Activated CD8-positive, alpha-beta memory T cell treated with anti-CD3 and anti-CD28 coated beads, Interleukin-2, amount 10 ng/mL, durations not matched to agents 7 days and 5 days (primary cell): ENCODE measurements around the gene DLGAP4. TPM values are rescaled to one million over a fixed set of nuclear protein-coding genes. Genes with fewer than 3 reads are reported as not detected.

Experiments used
- ATAC-seq: fragments of 150-1000 bp; cut with Tn5 transposase; one replicate; pipeline ENCODE4 v1.10.0; 2021; ENCODE audit warnings: moderate library complexity
- CTCF ChIA-PET: fragments of 350-600 bp; sonication (Branson Sonifier 250); formaldehyde crosslinking; loops from one replicate; lab custom pipeline; 2021; ENCODE audit warnings: antibody characterized with exemption; lab: Charles Lee
- DNase-seq: peaks from one replicate; pipeline ENCODE4 v3.0.0-alpha.2; 2020
- H3K27ac Mint-ChIP-seq: one replicate; pipeline ENCODE4 v1.8.0; 2021; ENCODE audit warnings: mild to moderate bottlenecking, mixed read lengths
- H3K27me3 Mint-ChIP-seq: one replicate; pipeline ENCODE4 v1.8.0; 2021; ENCODE audit warnings: mixed read lengths
- H3K36me3 Mint-ChIP-seq: one replicate; pipeline ENCODE4 v1.8.0; 2021; ENCODE audit warnings: mild to moderate bottlenecking, mixed read lengths
- H3K4me1 Mint-ChIP-seq: one replicate; pipeline ENCODE4 v1.8.0; 2021; ENCODE audit warnings: mixed read lengths
- H3K4me3 Mint-ChIP-seq: one replicate; pipeline ENCODE4 v1.8.0; 2021; ENCODE audit warnings: mild to moderate bottlenecking, moderate library complexity, mixed read lengths
- H3K9me3 Mint-ChIP-seq: one replicate; pipeline ENCODE4 v1.8.0; 2022; ENCODE audit warnings: low read depth, mixed read lengths
- total RNA-seq, 2 experiments: library from RNA; stranded (reverse); gene quantifications; one replicate each; pipeline ENCODE4 v1.2.3, GENCODE V29; 2021

Gene DLGAP4
- total RNA-seq, 2 experiments from 2014 or later: 18.8 to 19.6 TPM

- Mint-ChIP-seq H3K36me3 (no peaks in the 10 kb centered on the region), H3K27me3 (peaks cover 4% of the 10 kb centered on the region), H3K4me1 (no peaks in the 10 kb centered on the region), H3K4me3 (no peak overlapping the region), H3K27ac (no peak overlapping the region), H3K9me3 (no peaks in the 10 kb centered on the region)
- DNase-seq (no peak), ATAC-seq (no peak)
- CTCF ChIA-PET: no interaction called here
Measured at GRCh38 chr20:36353740-36354139, 47.6 kb downstream of the DLGAP4 start.

DNA sequence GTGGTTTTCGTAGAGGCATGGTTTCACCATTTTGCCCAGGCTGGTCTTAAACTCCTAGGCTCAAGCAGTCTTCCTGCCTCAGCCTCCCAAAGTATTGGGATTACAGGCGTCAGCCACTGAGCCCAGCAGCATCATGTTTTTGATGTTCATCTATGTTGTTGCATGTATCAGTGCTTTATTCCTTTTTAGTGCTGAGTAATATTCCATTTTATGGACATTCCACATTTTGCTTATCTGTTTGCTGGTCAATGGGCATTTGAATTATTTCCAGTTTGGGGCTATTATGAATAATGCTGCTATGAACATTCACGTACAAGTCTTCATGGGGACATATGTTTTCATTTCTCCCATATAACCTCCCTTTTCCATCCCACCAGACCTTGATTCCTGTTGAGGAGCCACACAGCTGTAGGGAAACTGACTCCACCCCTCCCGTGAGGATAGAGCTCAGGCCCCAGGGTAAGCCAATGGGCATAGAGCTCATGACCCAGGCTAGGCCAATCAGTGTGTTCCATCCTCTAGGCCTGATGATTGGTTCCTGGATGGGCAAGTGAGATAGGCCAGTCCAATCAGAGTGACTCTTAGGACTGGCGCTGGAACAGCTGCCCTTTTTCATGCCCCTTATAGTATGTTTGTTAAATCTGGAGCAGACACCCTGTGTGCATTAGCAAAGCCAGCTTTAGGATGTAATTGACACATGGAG is 49.5 kb downstream of the DLGAP4 start:
- Mint-ChIP-seq H3K4me3 (no peak overlapping the region), H3K36me3 (no peaks in the 10 kb centered on the region), H3K27ac (no peak overlapping the region), H3K9me3 (no peaks in the 10 kb centered on the region), H3K4me1 (no peaks in the 10 kb centered on the region), H3K27me3 (peaks cover 4% of the 10 kb centered on the region)
- CTCF ChIA-PET: no interaction called here
- ATAC-seq: no peak
- no peak for DNase-seq

GRCh38 chr20:36359668-36360406 is 53.7 kb downstream of the DLGAP4 start:
- no peaks in the 10 kb centered on the region for H3K9me3 Mint-ChIP-seq
- CTCF ChIA-PET: no interaction called here
- H3K27me3 Mint-ChIP-seq: peaks cover 2% of the 10 kb centered on the region
- no peak overlapping the region for H3K27ac Mint-ChIP-seq
- ATAC-seq (no peak), DNase-seq (no peak)
- H3K4me3 Mint-ChIP-seq: no peak overlapping the region
- H3K36me3 Mint-ChIP-seq: no peaks in the 10 kb centered on the region
- no peaks in the 10 kb centered on the region for H3K4me1 Mint-ChIP-seq

DNA sequence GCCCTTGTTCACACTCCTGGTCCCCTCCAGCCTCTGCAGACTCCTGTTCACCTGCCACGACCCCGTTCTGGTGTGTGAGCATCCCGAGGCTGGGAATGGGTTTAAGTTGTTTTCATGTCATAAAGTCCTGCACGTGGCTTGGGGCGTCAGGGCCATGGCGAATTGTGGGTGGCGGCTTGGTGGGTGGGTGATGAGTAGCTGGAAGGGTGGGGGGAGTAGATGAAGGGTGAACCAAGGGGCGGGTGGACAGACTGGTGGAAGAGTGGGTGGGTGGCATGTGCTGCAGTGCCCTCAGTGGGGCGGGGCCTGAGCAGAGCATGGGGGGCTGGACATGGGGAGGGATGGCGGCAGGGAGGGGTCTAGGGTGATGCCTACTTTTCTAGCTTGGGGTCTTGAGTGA is 54.3 kb downstream of the DLGAP4 start:
- Mint-ChIP-seq H3K9me3 (no peaks in the 10 kb centered on the region), H3K27ac (no peak overlapping the region), H3K36me3 (no peaks in the 10 kb centered on the region), H3K4me3 (no peak overlapping the region), H3K4me1 (no peaks in the 10 kb centered on the region), H3K27me3 (peaks cover 2% of the 10 kb centered on the region)
- ATAC-seq (no peak), DNase-seq (no peak)
- CTCF ChIA-PET: no interaction called here

GRCh38 chr20:36361406-36361805 is 55.3 kb downstream of the DLGAP4 start:
- no peaks in the 10 kb centered on the region for H3K4me1 Mint-ChIP-seq
- ATAC-seq: no peak
- H3K9me3 Mint-ChIP-seq: no peaks in the 10 kb centered on the region
- H3K27ac Mint-ChIP-seq: no peak overlapping the region
- H3K36me3 Mint-ChIP-seq: no peaks in the 10 kb centered on the region
- peaks cover 2% of the 10 kb centered on the region for H3K27me3 Mint-ChIP-seq
- CTCF ChIA-PET: no interaction called here
- no peak for DNase-seq
- no peak overlapping the region for H3K4me3 Mint-ChIP-seq

DNA sequence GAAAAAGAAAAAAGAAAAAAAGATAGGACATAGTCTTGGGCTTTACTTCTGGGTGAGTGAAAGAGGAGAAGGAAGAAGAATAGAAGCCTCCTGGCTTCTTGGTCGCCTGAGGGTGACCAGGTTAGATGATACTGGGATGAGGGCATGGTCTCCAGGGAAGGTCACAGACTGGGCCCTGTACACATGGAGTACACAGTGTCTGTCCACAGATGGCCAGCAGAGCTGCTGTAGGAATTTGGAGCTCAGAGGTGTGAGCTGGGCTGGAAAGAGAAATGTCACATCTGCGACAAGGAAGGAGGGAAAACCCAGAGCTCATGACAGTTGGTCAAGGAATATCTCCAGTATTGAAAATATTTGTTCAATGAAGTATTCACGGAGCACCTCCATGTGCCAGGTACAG is 56.1 kb downstream of the DLGAP4 start:
- no peak overlapping the region for H3K27ac Mint-ChIP-seq
- H3K36me3 Mint-ChIP-seq: no peaks in the 10 kb centered on the region
- CTCF ChIA-PET: no interaction called here
- H3K9me3 Mint-ChIP-seq: no peaks in the 10 kb centered on the region
- H3K4me3 Mint-ChIP-seq: no peak overlapping the region
- no peak for DNase-seq
- no peak for ATAC-seq
- H3K27me3 Mint-ChIP-seq: peaks cover 2% of the 10 kb centered on the region
- no peaks in the 10 kb centered on the region for H3K4me1 Mint-ChIP-seq

DNA sequence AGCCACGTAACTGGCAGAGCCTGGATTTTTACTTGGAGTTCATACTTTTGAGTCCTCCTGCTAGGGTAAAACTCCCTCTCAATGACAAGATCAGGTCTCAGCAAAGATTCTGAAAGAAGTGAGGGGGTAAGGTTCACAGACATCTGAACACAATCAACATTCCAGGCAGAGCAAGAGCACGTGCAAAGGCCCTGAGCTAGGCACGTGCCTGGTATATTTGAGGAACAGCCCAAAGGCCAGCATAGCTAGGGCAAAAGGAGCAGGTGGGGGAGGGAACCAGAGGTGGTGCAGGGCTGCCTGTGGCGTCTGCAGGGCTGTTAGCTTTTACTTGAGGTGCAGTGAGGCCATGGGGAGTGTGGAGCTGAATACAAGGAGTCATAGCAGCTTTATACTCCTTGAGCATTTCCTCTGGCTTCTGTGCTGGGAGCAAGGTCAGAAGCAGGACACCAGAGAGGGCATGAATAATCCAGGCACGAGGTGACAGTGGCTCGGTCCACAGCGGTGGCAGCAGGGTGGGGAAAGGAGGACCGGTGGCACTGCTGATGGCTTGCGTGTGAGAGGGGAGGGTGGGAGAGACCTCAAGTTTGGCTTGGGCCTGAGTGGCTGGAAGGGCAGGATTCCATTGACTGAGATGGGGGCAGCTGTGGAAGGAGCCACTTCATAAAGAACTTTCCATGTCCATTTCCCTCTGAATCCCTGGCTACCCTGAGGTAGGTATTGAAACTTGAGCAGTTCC is 57.0 kb downstream of the DLGAP4 start:
- H3K9me3 Mint-ChIP-seq: no peaks in the 10 kb centered on the region
- CTCF ChIA-PET: no interaction called here

GRCh38 chr20:36364506-36364905 is 58.4 kb downstream of the DLGAP4 start:
- Mint-ChIP-seq H3K27ac (no peak overlapping the region), H3K27me3 (peaks cover 2% of the 10 kb centered on the region), H3K36me3 (no peaks in the 10 kb centered on the region), H3K4me1 (no peaks in the 10 kb centered on the region), H3K4me3 (no peak overlapping the region), H3K9me3 (no peaks in the 10 kb centered on the region)
- no peak for ATAC-seq
- CTCF ChIA-PET: no interaction called here
- no peak for DNase-seq

More for the DNA sequence above, 57.0 kb downstream of the DLGAP4 start:
- no peak for ATAC-seq
- H3K36me3 Mint-ChIP-seq: no peaks in the 10 kb centered on the region
- no peak for DNase-seq
- H3K27ac Mint-ChIP-seq: no peak overlapping the region
- no peak overlapping the region for H3K4me3 Mint-ChIP-seq
- H3K27me3 Mint-ChIP-seq: peaks cover 2% of the 10 kb centered on the region
- no peaks in the 10 kb centered on the region for H3K4me1 Mint-ChIP-seq

DNA sequence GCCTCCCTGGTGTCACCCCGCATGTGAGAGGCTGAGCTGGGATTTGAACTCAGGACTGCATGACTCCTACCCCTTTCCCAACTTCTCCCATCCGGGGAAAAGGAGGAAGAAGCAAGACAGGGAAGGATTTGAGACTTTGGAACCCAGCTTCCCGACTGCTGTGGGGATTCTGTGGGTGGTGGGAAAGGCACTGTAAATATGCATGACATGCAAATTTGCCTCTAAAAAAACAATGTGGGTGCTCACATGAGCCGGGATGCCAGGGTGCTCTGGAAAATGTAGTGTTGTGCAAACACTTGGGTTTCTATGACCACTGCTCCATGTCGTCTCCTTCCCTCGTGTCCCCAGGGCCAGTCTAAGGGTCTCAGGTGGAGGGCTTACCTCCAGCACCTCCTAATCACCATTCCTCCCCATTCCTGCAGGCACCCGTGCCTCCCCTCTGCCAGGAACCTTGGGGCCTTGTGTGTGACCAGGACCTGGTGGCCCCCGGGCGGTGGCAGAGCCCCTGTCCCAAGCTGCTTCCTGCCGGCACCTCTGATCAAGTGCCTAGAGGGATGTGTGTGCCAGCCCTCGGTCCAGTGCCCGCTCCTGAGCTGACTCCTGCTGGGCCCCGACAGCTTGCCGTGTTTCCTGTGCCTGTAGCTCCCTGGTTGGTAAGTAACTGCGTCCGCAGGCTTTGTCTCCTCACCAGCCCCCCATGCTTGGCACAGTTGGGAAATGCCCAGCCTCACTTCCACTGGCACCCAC is 60.7 kb downstream of the DLGAP4 start:
- H3K27me3 Mint-ChIP-seq: peaks cover 3% of the 10 kb centered on the region

DNA sequence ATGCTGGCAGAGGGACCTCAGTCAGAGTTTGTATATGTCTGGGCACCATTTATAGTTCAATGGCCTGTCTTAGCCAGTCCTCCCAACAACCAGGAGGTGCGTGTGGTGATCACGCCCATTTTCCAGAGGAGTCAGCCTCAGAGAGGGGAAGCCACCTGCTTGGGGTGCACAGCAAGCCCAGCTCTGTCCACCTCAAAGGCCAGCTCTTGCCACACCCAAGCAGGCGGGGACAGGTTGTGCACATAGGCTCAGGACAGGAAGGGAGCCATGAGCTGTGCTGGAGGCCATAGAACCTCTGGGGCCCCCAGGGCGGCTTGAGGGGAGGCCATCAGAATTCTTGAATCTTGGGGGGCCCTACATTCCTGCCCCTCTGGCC is 61.2 kb downstream of the DLGAP4 start:
- DNase-seq (no peak), ATAC-seq (no peak)
- CTCF ChIA-PET: interaction anchor here (1.1 kb wide), 1 partner anchor 32 kb away, joined by 3 read pairs; no protein-coding TSS in a partner anchor
- no peak overlapping the region for H3K4me3 Mint-ChIP-seq
- peaks cover 4% of the 10 kb centered on the region for H3K27me3 Mint-ChIP-seq
- no peaks in the 10 kb centered on the region for H3K36me3 Mint-ChIP-seq
- no peaks in the 10 kb centered on the region for H3K9me3 Mint-ChIP-seq
- no peak overlapping the region for H3K27ac Mint-ChIP-seq
- no peaks in the 10 kb centered on the region for H3K4me1 Mint-ChIP-seq

More for the DNA sequence above, 60.7 kb downstream of the DLGAP4 start:
- H3K9me3 Mint-ChIP-seq: no peaks in the 10 kb centered on the region
- H3K4me1 Mint-ChIP-seq: no peaks in the 10 kb centered on the region
- ATAC-seq (no peak), DNase-seq (no peak)
- no peak overlapping the region for H3K4me3 Mint-ChIP-seq
- H3K36me3 Mint-ChIP-seq: no peaks in the 10 kb centered on the region
- no peak overlapping the region for H3K27ac Mint-ChIP-seq
- CTCF ChIA-PET: no interaction called here

GRCh38 chr20:36367907-36368799 is 62.0 kb downstream of the DLGAP4 start:
- no peak overlapping the region for H3K27ac Mint-ChIP-seq
- no peaks in the 10 kb centered on the region for H3K4me1 Mint-ChIP-seq
- ATAC-seq (no peak), DNase-seq (no peak)
- CTCF ChIA-PET: interaction anchor here (1.1 kb wide), 1 partner anchor 31 kb away, joined by 3 read pairs; no protein-coding TSS in a partner anchor
- H3K4me3 Mint-ChIP-seq: no peak overlapping the region
- peaks cover 6% of the 10 kb centered on the region for H3K27me3 Mint-ChIP-seq
- H3K9me3 Mint-ChIP-seq: no peaks in the 10 kb centered on the region
- no peaks in the 10 kb centered on the region for H3K36me3 Mint-ChIP-seq

DNA sequence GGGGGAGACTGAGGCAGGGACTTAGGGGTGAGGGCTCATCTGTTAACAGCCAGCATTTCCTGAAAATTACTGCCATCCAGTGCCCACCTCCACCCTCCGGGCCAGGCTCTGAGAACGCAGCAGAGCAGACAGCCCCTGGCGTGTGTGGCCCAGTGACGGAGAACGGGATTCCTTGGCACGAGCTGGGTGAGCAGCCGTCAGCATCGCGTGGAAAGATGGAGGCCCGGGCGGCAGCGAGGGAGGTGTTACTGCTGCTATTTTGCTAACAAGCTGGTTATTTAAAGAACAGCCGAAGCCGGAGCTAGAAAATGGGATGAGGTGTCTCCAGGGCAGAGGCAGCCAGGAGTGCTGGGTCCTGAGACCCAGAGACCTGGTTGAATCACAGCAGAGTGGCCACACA is 62.7 kb downstream of the DLGAP4 start:
- Mint-ChIP-seq H3K36me3 (no peaks in the 10 kb centered on the region), H3K27me3 (peaks cover 8% of the 10 kb centered on the region), H3K27ac (no peak overlapping the region), H3K4me1 (no peaks in the 10 kb centered on the region), H3K4me3 (no peak overlapping the region), H3K9me3 (no peaks in the 10 kb centered on the region)
- ATAC-seq: no peak
- CTCF ChIA-PET: no interaction called here
- no peak for DNase-seq
